Stimulated activated CD8-positive, alpha-beta memory T cell treated with anti-CD3 and anti-CD28 coated beads, Interleukin-4, amount 100 ng/mL, for 24 hours (primary cell): Measurements from ENCODE around the gene MAEA.
A peak's percentile ranks its signal among the peaks of the same experiment; 100 is the strongest.

Experiments used
- DNase-seq: peaks from one replicate; pipeline ENCODE4 v3.0.0-alpha.2; 2020; ENCODE audit warnings: low read depth

Gene MAEA

DNA sequence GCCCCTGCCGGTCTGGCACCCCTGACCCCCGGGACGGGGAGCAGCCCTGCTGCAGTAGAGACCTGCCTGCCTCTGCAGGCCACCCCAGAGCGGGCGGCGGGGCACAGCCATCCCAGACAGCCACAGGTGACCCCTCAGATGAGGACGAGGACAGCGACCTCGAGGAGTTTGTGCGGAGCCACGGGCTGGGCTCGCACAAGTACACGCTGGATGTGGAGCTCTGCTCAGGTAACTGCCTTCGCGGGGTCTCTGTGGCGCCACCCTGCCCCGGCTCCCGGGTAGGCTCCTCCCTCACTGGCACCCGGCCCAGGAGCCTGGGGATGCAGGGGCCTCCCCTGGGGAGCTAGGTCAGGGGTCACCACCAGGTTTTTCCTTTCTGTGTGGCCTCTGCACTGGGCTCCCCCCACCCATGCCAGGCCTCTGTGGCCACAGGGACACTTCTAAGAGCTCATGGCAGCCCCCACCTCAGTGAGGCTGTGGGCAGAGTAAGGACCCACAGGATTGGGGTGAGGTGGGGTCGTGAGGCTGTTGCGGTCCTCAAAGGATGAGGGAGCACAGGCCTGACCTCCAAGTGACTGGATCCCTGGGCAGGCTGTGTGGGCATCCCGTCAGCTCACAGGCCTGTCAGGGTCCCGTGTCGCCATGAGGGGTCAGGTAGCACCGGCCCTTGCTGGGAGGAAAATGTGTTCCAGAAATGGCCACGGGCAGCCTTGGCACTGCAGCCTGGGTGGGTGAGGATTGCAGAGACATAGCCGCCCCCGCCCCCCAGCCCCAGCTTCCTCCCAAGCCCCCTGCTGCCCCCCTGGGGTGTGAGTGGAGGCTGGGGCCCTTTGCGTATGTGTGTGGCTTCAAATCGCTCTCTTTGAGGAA, 63.7 kb downstream of the MAEA start:
- DNase-seq: no peak

DNA sequence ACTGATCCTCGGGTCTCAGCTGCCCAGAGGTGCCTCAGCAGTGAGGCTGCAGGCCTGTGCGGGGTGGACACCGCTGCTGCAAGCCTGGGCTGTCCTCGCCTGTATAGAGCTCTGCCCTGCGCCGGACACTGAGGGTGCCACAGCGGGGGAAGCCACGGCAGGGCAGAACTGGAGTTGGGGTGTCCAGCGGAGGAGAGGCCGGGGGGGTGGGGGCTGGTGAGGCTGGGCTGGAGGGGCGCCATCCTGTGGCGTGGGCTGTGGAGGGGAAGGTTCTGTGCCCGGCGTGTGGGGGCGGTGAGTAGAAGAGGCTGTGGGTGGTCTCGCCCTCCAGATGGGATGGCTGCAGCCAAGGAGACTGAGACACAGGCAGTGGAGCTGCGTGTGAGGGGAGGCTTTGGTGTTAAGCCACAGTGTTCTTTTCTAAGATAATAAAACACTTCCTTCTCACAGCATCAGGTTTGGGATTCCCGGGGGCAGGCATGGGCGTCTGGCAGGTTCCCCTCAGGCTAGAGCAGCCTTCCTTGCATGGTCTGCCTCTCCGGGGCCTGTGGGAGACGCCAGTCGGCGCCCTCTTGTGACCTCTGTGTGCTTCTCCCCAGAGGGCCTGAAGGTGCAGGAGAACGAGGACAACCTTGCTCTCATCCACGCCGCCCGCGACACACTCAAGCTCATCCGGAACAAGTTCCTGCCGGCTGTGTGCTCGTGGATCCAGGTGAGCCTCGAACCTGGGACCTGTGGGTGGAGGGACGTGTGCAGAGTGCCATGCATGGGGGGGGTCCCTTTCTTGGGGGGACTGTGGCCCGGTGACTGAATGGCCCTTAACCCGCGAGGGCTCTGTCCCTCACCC, 64.7 kb downstream of the MAEA start:
- no peak for DNase-seq

DNA sequence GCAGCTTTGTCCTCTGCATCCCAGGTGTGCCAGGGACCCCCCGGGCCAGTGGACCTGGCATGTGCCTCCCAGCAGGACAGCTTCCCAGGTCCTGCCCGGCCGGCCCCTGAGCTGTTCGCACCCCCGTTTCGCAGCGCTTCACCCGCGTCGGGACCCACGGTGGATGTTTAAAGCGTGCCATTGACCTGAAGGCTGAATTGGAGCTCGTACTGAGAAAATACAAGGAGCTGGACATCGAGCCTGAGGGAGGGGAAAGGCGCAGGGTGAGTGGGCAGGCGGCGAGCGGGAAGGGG, 65.2 kb downstream of the MAEA start:
- no peak for DNase-seq

- DNase-seq: no peak
Observed at GRCh38 chr4:1355378-1355777, 65.7 kb downstream of the MAEA start.

- peak; percentile 36 for DNase-seq
Observed at GRCh38 chr4:1356181-1356998, 66.7 kb downstream of the MAEA start.

GRCh38 chr4:1357356-1358248, 67.9 kb downstream of the MAEA start:
- DNase-seq: no peak

GRCh38 chr4:1358421-1359143, 68.9 kb downstream of the MAEA start:
- no peak for DNase-seq

GRCh38 chr4:1359144-1359501, 69.4 kb downstream of the MAEA start:
- no peak for DNase-seq

- no peak for DNase-seq
Observed at GRCh38 chr4:1359976-1360375, 70.3 kb downstream of the MAEA start.

DNA sequence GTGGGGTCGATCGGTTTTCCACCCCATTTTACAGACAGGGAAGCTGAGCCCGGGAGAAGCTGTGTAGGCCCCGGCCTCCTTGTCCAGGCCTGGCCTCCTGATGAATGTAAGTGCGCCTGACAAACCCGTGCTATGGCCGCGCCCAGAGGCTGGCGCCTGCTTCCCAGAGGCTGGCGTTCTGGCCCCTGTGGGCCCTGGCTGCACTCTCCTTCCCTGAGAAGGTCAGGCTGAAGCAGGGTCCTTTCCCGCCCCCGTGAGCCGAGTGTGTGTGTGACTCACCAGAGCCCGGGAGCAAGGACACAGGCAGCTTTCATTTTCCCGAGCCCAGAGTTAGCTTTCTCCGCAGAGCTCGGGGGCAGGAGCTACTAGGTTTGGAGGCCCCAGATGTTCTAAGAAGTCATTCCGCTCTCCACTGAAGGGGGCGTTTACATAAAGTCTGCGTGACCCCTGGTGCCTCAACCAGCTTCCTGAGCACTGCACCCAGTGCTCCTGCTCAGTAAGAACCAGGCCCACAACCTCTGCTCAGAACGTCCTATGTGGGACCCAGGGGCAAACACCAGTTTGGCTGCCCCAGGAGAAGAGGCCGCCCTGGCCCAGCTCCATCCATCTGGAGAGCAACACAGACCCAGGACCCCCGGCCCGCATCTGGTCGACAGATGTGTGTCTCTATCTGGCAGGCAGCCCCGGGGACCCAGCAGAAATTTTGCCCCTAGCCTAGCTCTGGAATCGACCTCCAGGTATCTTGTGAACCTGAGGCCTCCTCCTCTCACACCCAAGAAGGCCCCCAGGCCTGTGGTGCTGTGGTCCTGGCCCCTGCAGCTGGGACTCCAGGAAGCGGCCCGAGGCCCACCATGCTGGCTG, 71.0 kb downstream of the MAEA start:
- no peak for DNase-seq

DNA sequence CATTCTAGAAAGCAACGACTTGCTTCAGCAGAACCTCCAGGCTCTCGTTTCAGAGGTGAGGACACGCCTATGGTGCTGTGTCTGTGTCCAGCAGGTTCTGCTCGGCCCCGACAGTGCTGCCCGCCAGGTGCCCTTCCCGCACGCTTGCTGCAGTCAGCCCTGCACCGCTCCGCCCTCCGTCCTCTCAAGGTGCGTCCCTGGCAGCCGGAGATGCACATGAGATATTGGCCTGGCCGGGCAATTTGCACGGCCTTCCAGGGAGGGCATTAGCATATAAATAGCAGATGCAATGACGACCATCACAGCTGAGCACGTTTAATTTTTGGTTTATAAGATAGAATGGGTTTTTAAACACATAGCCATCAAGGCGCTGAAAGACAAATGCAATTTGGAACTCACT, 71.7 kb downstream of the MAEA start:
- DNase-seq: no peak

DNA sequence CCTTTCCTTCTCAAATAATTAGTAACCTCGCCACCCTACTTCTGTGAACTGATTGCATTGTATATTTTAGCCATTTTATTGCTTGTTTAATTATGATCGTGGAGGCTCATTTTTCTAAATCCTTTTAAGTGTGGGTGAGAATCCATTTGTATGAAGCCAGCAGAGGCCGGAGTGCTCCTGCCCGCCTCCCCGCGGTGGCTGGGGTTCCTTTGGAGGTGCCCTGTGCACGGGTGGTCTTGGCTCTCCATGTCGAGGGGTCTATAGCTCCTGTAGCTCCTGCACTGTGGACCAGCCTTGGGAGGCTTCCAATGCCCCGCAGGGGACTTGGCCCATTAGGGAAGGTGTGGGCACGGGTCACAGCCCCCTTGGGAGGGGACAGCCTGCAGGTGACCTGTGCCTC, 72.4 kb downstream of the MAEA start:
- no peak for DNase-seq

DNA sequence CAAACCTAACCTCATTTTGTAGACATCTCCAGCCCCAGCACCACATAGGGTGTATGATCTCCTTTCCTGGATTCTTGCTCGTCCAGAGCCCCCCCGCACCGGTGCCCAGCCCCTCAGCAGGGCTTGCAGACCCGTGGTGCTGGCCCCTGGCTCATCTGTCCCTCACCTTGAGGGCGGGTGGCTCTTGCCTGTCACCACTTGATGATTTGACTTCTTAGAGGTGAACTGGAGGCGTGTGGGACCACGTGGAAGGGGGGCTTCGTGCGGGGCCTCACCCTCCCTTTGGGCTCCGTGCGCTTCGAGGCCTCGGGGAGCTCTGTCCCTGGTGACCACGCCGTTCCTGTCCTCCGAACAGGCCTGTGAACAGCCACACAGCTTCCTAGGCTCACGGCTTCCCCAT, 72.8 kb downstream of the MAEA start:
- no peak for DNase-seq

- no peak for DNase-seq
Observed at GRCh38 chr4:1363513-1363912, 73.8 kb downstream of the MAEA start.

DNA sequence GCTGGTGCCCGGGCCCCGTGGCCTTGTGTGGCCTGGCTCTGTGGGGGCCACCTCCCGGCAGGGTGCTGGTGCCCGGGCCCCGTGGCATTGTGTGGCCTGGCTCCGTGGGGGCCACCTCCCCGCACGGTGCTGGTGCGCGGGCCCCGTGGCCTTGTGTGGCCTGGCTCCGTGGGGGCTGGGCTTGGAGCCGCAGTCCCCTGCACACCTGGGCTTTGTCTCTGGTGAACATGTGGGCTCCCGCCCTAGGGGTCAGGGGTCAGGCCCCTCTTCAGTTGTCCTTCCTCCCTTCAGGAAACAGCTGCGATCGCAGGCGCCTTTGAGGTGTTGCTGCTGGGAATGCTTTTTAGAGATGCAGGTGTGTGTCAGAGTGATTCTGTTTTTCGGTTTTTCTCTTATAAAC, 74.5 kb downstream of the MAEA start:
- DNase-seq: no peak

DNA sequence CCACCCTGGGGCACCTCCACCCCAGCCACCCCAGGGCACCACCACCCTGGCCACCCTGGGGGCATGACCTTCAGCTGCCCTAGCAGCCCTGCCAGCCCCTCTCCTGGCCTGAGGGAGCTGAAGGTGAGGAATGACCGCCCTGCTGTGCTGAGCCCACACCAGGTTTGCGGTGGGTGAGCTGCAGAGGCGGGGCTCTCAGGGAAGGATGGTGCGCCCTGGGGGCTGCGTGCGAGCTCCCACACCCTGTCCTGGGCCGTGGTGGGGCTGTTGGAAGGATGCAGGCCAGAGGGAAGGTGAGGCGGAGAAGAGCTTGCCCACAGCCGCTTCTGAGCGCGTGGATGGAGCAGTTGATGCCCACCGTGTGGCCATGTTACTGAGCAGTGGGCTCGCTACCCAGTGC, 75.1 kb downstream of the MAEA start:
- no peak for DNase-seq

GRCh38 chr4:1365271-1366178, 75.8 kb downstream of the MAEA start:
- DNase-seq: no peak

- DNase-seq: no peak
Observed at GRCh38 chr4:1366371-1367229, 76.9 kb downstream of the MAEA start.
